HepG2 (cell line): ENCODE results near the gene ZFP90. TPM values are rescaled to one million over a fixed set of nuclear protein-coding genes. Genes with fewer than 3 reads are reported as not detected.

Experiments used
- DR1 ChIP-seq: sonication (generic); formaldehyde crosslinking; IDR thresholded peaks from 2 replicates; pipeline ENCODE4 v1.8.0; 2021; ENCODE audit warnings: mild to moderate bottlenecking, missing genetic modification reagents, inconsistent platforms
- JARID2 ChIP-seq: sonication (generic); formaldehyde crosslinking; IDR thresholded peaks from 2 replicates; pipeline ENCODE4 v1.8.1; 2023; ENCODE audit warnings: missing genetic modification reagents, inconsistent platforms; ENCODE audit not compliant: insufficient replicate concordance
- KLF16 ChIP-seq, 2 experiments: sonication (generic) in 1 of 2; formaldehyde crosslinking in 1 of 2; IDR thresholded peaks; 2 replicates each; pipeline versions ENCODE4 v1.6.1 to v1.8.0; 2016 to 2023; ENCODE audit warnings: missing genetic modification reagents in 2 of 2, missing compliant biosample characterization in 1 of 2
- MTF2 ChIP-seq: sonication (generic); formaldehyde crosslinking; IDR thresholded peaks from 2 replicates; pipeline ENCODE4 v1.5.0; 2020; ENCODE audit warnings: missing genetic modification reagents, borderline replicate concordance
- PHF21A ChIP-seq: sonication (generic); formaldehyde crosslinking; IDR thresholded peaks from 2 replicates; pipeline ENCODE4 v1.5.0; 2020; ENCODE audit warnings: mild to moderate bottlenecking, missing genetic modification reagents
- PRPF4 ChIP-seq: fragments of 200-400 bp; formaldehyde crosslinking; IDR thresholded peaks from 2 replicates; pipeline ENCODE4 v1.6.1; 2016; ENCODE audit warnings: low read length, low read depth; ENCODE audit not compliant: poor library complexity, severe bottlenecking
- SSRP1 ChIP-seq: IDR thresholded peaks from 2 replicates; pipeline ENCODE4 v1.6.1; 2016; ENCODE audit warnings: control low read depth
- XRCC5 ChIP-seq: fragments of 200-400 bp; formaldehyde crosslinking; optimal IDR thresholded peaks from 2 replicates; pipeline ENCODE3; 2017; ENCODE audit warnings: mild to moderate bottlenecking, low read length
- ZNF549 ChIP-seq: sonication (generic); formaldehyde crosslinking; IDR thresholded peaks from 2 replicates; pipeline ENCODE4 v1.5.0; 2020; ENCODE audit warnings: missing genetic modification reagents
- ZNF746 ChIP-seq: sonication (generic); formaldehyde crosslinking; IDR thresholded peaks from 2 replicates; pipeline ENCODE4 v1.8.0; 2022; ENCODE audit warnings: mild to moderate bottlenecking, missing genetic modification reagents
- ZNF879 ChIP-seq: sonication (generic); formaldehyde crosslinking; IDR thresholded peaks from 2 replicates; pipeline ENCODE4 v1.8.1; 2023; ENCODE audit warnings: missing genetic modification reagents
- polyA plus RNA-seq, 8 experiments: library from polyadenylated mRNA; depleted of rRNA in 3 of 8; stranded (reverse) in 7 of 8; unstranded in 1 of 8; fragments of >200 nt; fragmentation: Illumina TruSeq in 4 of 8; extraction: Trizol in 4 of 8; gene quantifications; 2 replicates each; pipeline versions ENCODE4 v1.2.1 to v1.2.3, GENCODE V29; 2011 to 2016; ENCODE audit warnings: low read depth in 4 of 8, missing spikeins in 1 of 8, mixed read lengths in 1 of 8; ENCODE audit not compliant: insufficient read depth in 1 of 8
- total RNA-seq, 5 experiments: library from RNA; depleted of rRNA; stranded (reverse); fragments of >200 nt; fragmentation: Illumina TruSeq; extraction: Trizol; gene quantifications; 2 replicates each; pipeline ENCODE4 v1.2.3, GENCODE V29; 2016; ENCODE audit warnings: low read depth in 1 of 5
- TF ChIP-seq, protein P1 (sequence below): sonication (generic); formaldehyde crosslinking; IDR thresholded peaks from 2 replicates; pipeline ENCODE4 v1.4.0; 2020; ENCODE audit warnings: mild to moderate bottlenecking, missing genetic modification reagents
- TF ChIP-seq, protein P2 (sequence below): sonication (generic); formaldehyde crosslinking; IDR thresholded peaks from 2 replicates; pipeline ENCODE4 v1.5.1; 2020; ENCODE audit warnings: missing genetic modification reagents, mild to moderate bottlenecking, borderline replicate concordance
- TF ChIP-seq, protein P3 (sequence below): sonication (generic); formaldehyde crosslinking; IDR thresholded peaks from 2 replicates; pipeline ENCODE4 v1.4.0; 2020; ENCODE audit warnings: low read depth, mild to moderate bottlenecking, missing genetic modification reagents
- TF ChIP-seq, protein P4 (sequence below): IDR thresholded peaks from 2 replicates; pipeline ENCODE4 v1.6.1; 2018; ENCODE audit warnings: missing genetic modification reagents, mild to moderate bottlenecking, missing compliant biosample characterization
- TF ChIP-seq, protein P5 (sequence below): sonication (generic); formaldehyde crosslinking; IDR thresholded peaks from 2 replicates; pipeline ENCODE4 v1.4.0; 2020; ENCODE audit warnings: missing genetic modification reagents, borderline replicate concordance

Gene ZFP90
- total and polyA plus RNA-seq, 2 of the 13 experiments (the other 11 are each of a cell fraction or from before 2014, with no cell fraction given): 17.6 to 18.9 TPM

DNA sequence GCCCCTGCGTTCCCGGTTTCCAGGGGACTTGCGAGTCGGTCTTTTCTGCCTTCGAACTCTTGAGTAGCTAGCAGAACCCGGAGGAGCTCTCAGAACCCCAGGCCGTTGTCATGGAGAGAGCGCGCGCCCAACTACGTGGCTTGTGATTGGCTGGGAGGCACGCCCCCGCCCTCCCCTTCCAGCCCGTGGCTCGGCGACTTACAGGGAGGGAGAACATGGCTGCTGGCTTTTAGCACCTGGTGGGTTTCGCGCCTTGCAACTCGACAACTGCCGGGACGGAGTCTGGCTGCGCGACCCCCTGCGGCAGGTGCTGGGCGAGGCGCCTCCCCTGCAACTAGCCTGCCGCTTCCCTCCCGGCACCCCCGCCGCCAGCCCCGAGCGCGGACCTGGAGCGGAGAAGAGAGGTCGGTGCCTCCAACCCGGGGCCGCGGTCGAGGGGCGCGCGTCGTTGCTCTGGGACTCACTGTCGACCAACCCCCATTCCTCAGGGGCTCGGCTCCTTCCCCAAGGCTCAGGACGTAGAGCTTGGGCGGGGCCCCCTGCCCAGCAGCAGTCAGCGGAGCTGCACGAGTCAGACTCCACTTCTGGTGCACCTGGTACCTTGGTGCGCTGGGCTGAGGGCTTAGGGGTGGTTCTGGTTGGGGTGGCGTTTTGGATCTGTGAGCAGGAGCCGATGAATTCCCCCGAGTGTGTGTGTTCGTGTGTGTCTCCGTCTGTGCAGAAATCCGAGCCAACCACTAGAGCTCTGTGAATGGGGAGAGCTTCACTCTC, 9.0 kb upstream of the ZFP90 start (continued):
- TF ChIP-seq, protein P1, sequence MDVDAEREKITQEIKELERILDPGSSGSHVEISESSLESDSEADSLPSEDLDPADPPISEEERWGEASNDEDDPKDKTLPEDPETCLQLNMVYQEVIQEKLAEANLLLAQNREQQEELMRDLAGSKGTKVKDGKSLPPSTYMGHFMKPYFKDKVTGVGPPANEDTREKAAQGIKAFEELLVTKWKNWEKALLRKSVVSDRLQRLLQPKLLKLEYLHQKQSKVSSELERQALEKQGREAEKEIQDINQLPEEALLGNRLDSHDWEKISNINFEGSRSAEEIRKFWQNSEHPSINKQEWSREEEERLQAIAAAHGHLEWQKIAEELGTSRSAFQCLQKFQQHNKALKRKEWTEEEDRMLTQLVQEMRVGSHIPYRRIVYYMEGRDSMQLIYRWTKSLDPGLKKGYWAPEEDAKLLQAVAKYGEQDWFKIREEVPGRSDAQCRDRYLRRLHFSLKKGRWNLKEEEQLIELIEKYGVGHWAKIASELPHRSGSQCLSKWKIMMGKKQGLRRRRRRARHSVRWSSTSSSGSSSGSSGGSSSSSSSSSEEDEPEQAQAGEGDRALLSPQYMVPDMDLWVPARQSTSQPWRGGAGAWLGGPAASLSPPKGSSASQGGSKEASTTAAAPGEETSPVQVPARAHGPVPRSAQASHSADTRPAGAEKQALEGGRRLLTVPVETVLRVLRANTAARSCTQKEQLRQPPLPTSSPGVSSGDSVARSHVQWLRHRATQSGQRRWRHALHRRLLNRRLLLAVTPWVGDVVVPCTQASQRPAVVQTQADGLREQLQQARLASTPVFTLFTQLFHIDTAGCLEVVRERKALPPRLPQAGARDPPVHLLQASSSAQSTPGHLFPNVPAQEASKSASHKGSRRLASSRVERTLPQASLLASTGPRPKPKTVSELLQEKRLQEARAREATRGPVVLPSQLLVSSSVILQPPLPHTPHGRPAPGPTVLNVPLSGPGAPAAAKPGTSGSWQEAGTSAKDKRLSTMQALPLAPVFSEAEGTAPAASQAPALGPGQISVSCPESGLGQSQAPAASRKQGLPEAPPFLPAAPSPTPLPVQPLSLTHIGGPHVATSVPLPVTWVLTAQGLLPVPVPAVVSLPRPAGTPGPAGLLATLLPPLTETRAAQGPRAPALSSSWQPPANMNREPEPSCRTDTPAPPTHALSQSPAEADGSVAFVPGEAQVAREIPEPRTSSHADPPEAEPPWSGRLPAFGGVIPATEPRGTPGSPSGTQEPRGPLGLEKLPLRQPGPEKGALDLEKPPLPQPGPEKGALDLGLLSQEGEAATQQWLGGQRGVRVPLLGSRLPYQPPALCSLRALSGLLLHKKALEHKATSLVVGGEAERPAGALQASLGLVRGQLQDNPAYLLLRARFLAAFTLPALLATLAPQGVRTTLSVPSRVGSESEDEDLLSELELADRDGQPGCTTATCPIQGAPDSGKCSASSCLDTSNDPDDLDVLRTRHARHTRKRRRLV (CRISPR knock-in tag): no peak
- no peak for TF ChIP-seq PRPF4
- TF ChIP-seq DR1: peak; percentile 61; the same call in 1 of the 2 replicates
- TF ChIP-seq PHF21A (CRISPR knock-in tag): no peak
- peak; percentile 82 to 95 for TF ChIP-seq KLF16 (CRISPR knock-in tag; IDR thresholded peaks at IDR 0.05)
- TF ChIP-seq, protein P2, sequence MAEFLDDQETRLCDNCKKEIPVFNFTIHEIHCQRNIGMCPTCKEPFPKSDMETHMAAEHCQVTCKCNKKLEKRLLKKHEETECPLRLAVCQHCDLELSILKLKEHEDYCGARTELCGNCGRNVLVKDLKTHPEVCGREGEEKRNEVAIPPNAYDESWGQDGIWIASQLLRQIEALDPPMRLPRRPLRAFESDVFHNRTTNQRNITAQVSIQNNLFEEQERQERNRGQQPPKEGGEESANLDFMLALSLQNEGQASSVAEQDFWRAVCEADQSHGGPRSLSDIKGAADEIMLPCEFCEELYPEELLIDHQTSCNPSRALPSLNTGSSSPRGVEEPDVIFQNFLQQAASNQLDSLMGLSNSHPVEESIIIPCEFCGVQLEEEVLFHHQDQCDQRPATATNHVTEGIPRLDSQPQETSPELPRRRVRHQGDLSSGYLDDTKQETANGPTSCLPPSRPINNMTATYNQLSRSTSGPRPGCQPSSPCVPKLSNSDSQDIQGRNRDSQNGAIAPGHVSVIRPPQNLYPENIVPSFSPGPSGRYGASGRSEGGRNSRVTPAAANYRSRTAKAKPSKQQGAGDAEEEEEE (CRISPR knock-in tag): no peak
- TF ChIP-seq, protein P3, sequence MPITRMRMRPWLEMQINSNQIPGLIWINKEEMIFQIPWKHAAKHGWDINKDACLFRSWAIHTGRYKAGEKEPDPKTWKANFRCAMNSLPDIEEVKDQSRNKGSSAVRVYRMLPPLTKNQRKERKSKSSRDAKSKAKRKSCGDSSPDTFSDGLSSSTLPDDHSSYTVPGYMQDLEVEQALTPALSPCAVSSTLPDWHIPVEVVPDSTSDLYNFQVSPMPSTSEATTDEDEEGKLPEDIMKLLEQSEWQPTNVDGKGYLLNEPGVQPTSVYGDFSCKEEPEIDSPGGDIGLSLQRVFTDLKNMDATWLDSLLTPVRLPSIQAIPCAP (CRISPR knock-in tag): 0 out of 2 replicates have a peak, but pooled peaks have one; percentile 66
- 0 out of 2 replicates have a peak, but pooled peaks have one; percentile 57 for TF ChIP-seq SSRP1
- TF ChIP-seq ZNF879: peak; percentile 93; the same call in 1 of the 2 replicates
- TF ChIP-seq MTF2 (CRISPR knock-in tag): no peak; the same call in 1 of the 2 replicates
- peak; percentile 86 for TF ChIP-seq XRCC5
- TF ChIP-seq JARID2 (CRISPR knock-in tag): no peak
- TF ChIP-seq, protein P4, sequence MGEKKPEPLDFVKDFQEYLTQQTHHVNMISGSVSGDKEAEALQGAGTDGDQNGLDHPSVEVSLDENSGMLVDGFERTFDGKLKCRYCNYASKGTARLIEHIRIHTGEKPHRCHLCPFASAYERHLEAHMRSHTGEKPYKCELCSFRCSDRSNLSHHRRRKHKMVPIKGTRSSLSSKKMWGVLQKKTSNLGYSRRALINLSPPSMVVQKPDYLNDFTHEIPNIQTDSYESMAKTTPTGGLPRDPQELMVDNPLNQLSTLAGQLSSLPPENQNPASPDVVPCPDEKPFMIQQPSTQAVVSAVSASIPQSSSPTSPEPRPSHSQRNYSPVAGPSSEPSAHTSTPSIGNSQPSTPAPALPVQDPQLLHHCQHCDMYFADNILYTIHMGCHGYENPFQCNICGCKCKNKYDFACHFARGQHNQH: peak; percentile 90
- peak; percentile 58; the same call in 1 of the 2 replicates for TF ChIP-seq ZNF746 (CRISPR knock-in tag)
- TF ChIP-seq, protein P5, sequence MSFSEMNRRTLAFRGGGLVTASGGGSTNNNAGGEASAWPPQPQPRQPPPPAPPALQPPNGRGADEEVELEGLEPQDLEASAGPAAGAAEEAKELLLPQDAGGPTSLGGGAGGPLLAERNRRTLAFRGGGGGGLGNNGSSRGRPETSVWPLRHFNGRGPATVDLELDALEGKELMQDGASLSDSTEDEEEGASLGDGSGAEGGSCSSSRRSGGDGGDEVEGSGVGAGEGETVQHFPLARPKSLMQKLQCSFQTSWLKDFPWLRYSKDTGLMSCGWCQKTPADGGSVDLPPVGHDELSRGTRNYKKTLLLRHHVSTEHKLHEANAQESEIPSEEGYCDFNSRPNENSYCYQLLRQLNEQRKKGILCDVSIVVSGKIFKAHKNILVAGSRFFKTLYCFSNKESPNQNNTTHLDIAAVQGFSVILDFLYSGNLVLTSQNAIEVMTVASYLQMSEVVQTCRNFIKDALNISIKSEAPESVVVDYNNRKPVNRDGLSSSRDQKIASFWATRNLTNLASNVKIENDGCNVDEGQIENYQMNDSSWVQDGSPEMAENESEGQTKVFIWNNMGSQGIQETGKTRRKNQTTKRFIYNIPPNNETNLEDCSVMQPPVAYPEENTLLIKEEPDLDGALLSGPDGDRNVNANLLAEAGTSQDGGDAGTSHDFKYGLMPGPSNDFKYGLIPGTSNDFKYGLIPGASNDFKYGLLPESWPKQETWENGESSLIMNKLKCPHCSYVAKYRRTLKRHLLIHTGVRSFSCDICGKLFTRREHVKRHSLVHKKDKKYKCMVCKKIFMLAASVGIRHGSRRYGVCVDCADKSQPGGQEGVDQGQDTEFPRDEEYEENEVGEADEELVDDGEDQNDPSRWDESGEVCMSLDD (CRISPR knock-in tag): peak; percentile 87
- TF ChIP-seq ZNF549 (CRISPR knock-in tag): peak; percentile 70; the same call in 1 of the 2 replicates
